Stimulated activated effector memory CD8-positive, alpha-beta T cell treated with anti-CD3 and anti-CD28 coated beads, Interleukin-12 subunit alpha, Interleukin-12 subunit beta, amount 100 ng/mL, for 72 hours (primary cell): ENCODE data around the gene ACVR2B.

Source experiments
- ATAC-seq: fragments of 150-1000 bp; cut with Tn5 transposase; 2 replicates; pipeline ENCODE4 v1.10.0; 2021
- DNase-seq, 2 donors: peaks; one replicate each; pipeline ENCODE4 v3.0.0; 2021 to 2022; ENCODE audit warnings: low spot score in 2 of 2
- H3K27ac Mint-ChIP-seq: one replicate; pipeline ENCODE4 v1.8.0; 2022; ENCODE audit warnings: mild to moderate bottlenecking, mixed read lengths
- H3K36me3 Mint-ChIP-seq: one replicate; pipeline ENCODE4 v1.8.0; 2022; ENCODE audit warnings: mild to moderate bottlenecking, mixed read lengths
- H3K4me1 Mint-ChIP-seq: one replicate; pipeline ENCODE4 v1.8.0; 2022; ENCODE audit warnings: mixed read lengths
- H3K4me3 Mint-ChIP-seq: one replicate; pipeline ENCODE4 v1.8.0; 2022; ENCODE audit warnings: mild to moderate bottlenecking, mixed read lengths
- H3K9me3 Mint-ChIP-seq: one replicate; pipeline ENCODE4 v1.8.0; 2022; ENCODE audit warnings: mixed read lengths

The ACVR2B gene

GRCh38 chr3:38473229-38473628, 19.5 kb downstream of the ACVR2B start:
- no peak overlapping the region for H3K4me3 Mint-ChIP-seq
- H3K4me1 Mint-ChIP-seq = peaks cover 30% of the 10 kb centered on the region
- H3K27ac Mint-ChIP-seq = no peak overlapping the region
- no peaks in the 10 kb centered on the region for H3K36me3 Mint-ChIP-seq
- no peak for ATAC-seq
- peaks cover 18% of the 10 kb centered on the region for H3K9me3 Mint-ChIP-seq
- DNase-seq = no peak

- ATAC-seq (no peak), DNase-seq (no peak)
- Mint-ChIP-seq H3K27ac (no peak overlapping the region), H3K4me1 (peaks cover 34% of the 10 kb centered on the region), H3K4me3 (no peak overlapping the region), H3K9me3 (peaks cover 8% of the 10 kb centered on the region), H3K36me3 (peaks cover 5% of the 10 kb centered on the region)
These were observed 21.4 kb downstream of the ACVR2B start for GRCh38 chr3:38474928-38475605.

- Mint-ChIP-seq H3K4me1 (peaks cover 34% of the 10 kb centered on the region), H3K9me3 (peaks cover 1% of the 10 kb centered on the region), H3K27ac (peak overlapping the region; percentile 24), H3K4me3 (no peak overlapping the region), H3K36me3 (peaks cover 6% of the 10 kb centered on the region)
- ATAC-seq (no peak), DNase-seq (no peak)
These were observed 22.0 kb downstream of the ACVR2B start for GRCh38 chr3:38475716-38476115.

- peak overlapping the region; percentile 24 for H3K27ac Mint-ChIP-seq
- H3K36me3 Mint-ChIP-seq = peaks cover 9% of the 10 kb centered on the region
- no peak for DNase-seq
- ATAC-seq = no peak
- H3K4me1 Mint-ChIP-seq = peaks cover 34% of the 10 kb centered on the region
- no peak overlapping the region for H3K4me3 Mint-ChIP-seq
- no peaks in the 10 kb centered on the region for H3K9me3 Mint-ChIP-seq
These were observed 22.6 kb downstream of the ACVR2B start for GRCh38 chr3:38476157-38476756.

GRCh38 chr3:38477057-38477820, 23.5 kb downstream of the ACVR2B start:
- Mint-ChIP-seq H3K4me3 (no peak overlapping the region), H3K4me1 (peaks cover 24% of the 10 kb centered on the region), H3K27ac (peak overlapping the region; percentile 24), H3K9me3 (no peaks in the 10 kb centered on the region), H3K36me3 (peaks cover 17% of the 10 kb centered on the region)
- ATAC-seq = no peak
- DNase-seq = no peak

GRCh38 chr3:38477839-38478450, 24.3 kb downstream of the ACVR2B start:
- ATAC-seq = no peak
- Mint-ChIP-seq H3K4me1 (peaks cover 17% of the 10 kb centered on the region), H3K4me3 (no peak overlapping the region), H3K9me3 (no peaks in the 10 kb centered on the region), H3K36me3 (peaks cover 24% of the 10 kb centered on the region), H3K27ac (peak overlapping the region; percentile 17)
- DNase-seq = no peak

GRCh38 chr3:38478901-38479300, 25.2 kb downstream of the ACVR2B start:
- Mint-ChIP-seq H3K4me3 (no peak overlapping the region), H3K27ac (peak overlapping the region; percentile 17), H3K9me3 (no peaks in the 10 kb centered on the region), H3K4me1 (peaks cover 10% of the 10 kb centered on the region), H3K36me3 (peaks cover 33% of the 10 kb centered on the region)
- DNase-seq (no peak), ATAC-seq (no peak)

- DNase-seq (peak; percentile 30 to 66), ATAC-seq (peak; percentile 62)
- Mint-ChIP-seq H3K36me3 (peaks cover 35% of the 10 kb centered on the region), H3K4me3 (no peak overlapping the region), H3K9me3 (no peaks in the 10 kb centered on the region), H3K27ac (no peak overlapping the region), H3K4me1 (peaks cover 5% of the 10 kb centered on the region)
These were observed 25.9 kb downstream of the ACVR2B start for GRCh38 chr3:38479431-38480092.

GRCh38 chr3:38480093-38480445, 26.4 kb downstream of the ACVR2B start:
- peaks cover 35% of the 10 kb centered on the region for H3K36me3 Mint-ChIP-seq
- H3K4me1 Mint-ChIP-seq = peaks cover 4% of the 10 kb centered on the region
- no peak for ATAC-seq
- H3K4me3 Mint-ChIP-seq = no peak overlapping the region
- no peak for DNase-seq
- no peaks in the 10 kb centered on the region for H3K9me3 Mint-ChIP-seq
- H3K27ac Mint-ChIP-seq = no peak overlapping the region

GRCh38 chr3:38480930-38481329, 27.2 kb downstream of the ACVR2B start:
- peaks cover 35% of the 10 kb centered on the region for H3K36me3 Mint-ChIP-seq
- ATAC-seq (no peak), DNase-seq (peak in 1 of 2 donors; percentile 44)
- no peak overlapping the region for H3K4me3 Mint-ChIP-seq
- no peak overlapping the region for H3K27ac Mint-ChIP-seq
- H3K4me1 Mint-ChIP-seq = peaks cover 4% of the 10 kb centered on the region
- H3K9me3 Mint-ChIP-seq = no peaks in the 10 kb centered on the region

GRCh38 chr3:38482951-38483350, 29.3 kb downstream of the ACVR2B start:
- DNase-seq (no peak), ATAC-seq (no peak)
- no peak overlapping the region for H3K27ac Mint-ChIP-seq
- H3K4me3 Mint-ChIP-seq = no peak overlapping the region
- peaks cover 4% of the 10 kb centered on the region for H3K4me1 Mint-ChIP-seq
- H3K9me3 Mint-ChIP-seq = no peaks in the 10 kb centered on the region
- peaks cover 35% of the 10 kb centered on the region for H3K36me3 Mint-ChIP-seq

- no peak overlapping the region for H3K4me3 Mint-ChIP-seq
- no peak for ATAC-seq
- no peak for DNase-seq
- no peaks in the 10 kb centered on the region for H3K9me3 Mint-ChIP-seq
- H3K36me3 Mint-ChIP-seq = peaks cover 17% of the 10 kb centered on the region
- no peaks in the 10 kb centered on the region for H3K4me1 Mint-ChIP-seq
- H3K27ac Mint-ChIP-seq = peak overlapping the region; percentile 65
These were observed 33.6 kb downstream of the ACVR2B start for GRCh38 chr3:38487323-38487722.

- H3K36me3 Mint-ChIP-seq = peaks cover 2% of the 10 kb centered on the region
- no peak overlapping the region for H3K27ac Mint-ChIP-seq
- H3K4me3 Mint-ChIP-seq = no peak overlapping the region
- H3K4me1 Mint-ChIP-seq = no peaks in the 10 kb centered on the region
- H3K9me3 Mint-ChIP-seq = no peaks in the 10 kb centered on the region
- DNase-seq = no peak
- no peak for ATAC-seq
These were observed 35.3 kb downstream of the ACVR2B start for GRCh38 chr3:38488949-38489348.

- Mint-ChIP-seq H3K27ac (no peak overlapping the region), H3K4me1 (no peaks in the 10 kb centered on the region), H3K36me3 (no peaks in the 10 kb centered on the region), H3K4me3 (no peak overlapping the region), H3K9me3 (no peaks in the 10 kb centered on the region)
- no peak for ATAC-seq
- no peak for DNase-seq
These were observed 36.1 kb downstream of the ACVR2B start for GRCh38 chr3:38489766-38490165.
